HCT116 (cell line): ENCODE measurements around the gene BBS7. TPM values are rescaled to one million over a fixed set of nuclear protein-coding genes. Genes with fewer than 3 reads are reported as not detected.
A peak's percentile ranks its signal among the peaks of the same experiment; 100 is the strongest.

Experiments used
- ATAC-seq: fragments of 200-7000 bp; cut with Tn5 transposase; 2 replicates; pipeline ENCODE4 v1.9.1; 2020; ENCODE audit warnings: mild to moderate bottlenecking, moderate library complexity
- BruUV-seq: library from RNA; stranded (reverse); fragments of 400-500 nt; replicated peaks from 2 replicates; lab custom pipeline; 2021; lab: Mats Ljungman, UMichigan
- CTCF ChIA-PET: fragments of 300-600 bp; sonication (Branson Sonifier 250); formaldehyde crosslinking; loops from one replicate; lab custom pipeline; 2021; ENCODE audit warnings: antibody characterized with exemption; lab: Charles Lee
- POLR2A ChIA-PET: fragments of 300-600, 350-600 bp; sonication (Branson Sonifier 250); formaldehyde crosslinking; loops from one replicate; lab custom pipeline; 2021; ENCODE audit warnings: antibody characterized with exemption; lab: Charles Lee
- RAD21 ChIA-PET, 2 experiments: fragments of 300-600 bp; sonication (Branson Sonifier 250); formaldehyde crosslinking; loops; one replicate each; lab custom pipeline; 2023; ENCODE audit warnings: low total read pairs in 2 of 2; ENCODE audit not compliant: uncharacterized antibody in 2 of 2, unreplicated experiment in 2 of 2, low non-redundant PET in 1 of 2; lab: Charles Lee
- DNase-seq: peaks from one replicate; pipeline ENCODE4 v3.0.0-alpha.2; 2010; ENCODE audit warnings: low read depth, low spot score
- H2AFZ ChIP-seq: fragments of 200-600 bp; shearing (Covaris generic), sonication (generic); 2 replicates; pipeline ENCODE4 v1.6.1; 2017; ENCODE audit warnings: low read depth, mixed run types, mixed read lengths, antibody characterized with exemption, low read length; ENCODE audit not compliant: poor library complexity, severe bottlenecking
- H3K27ac ChIP-seq: 2 replicates; pipeline ENCODE4 v1.5.1; 2012; ENCODE audit warnings: low read depth, low read length
- H3K27me3 ChIP-seq: fragments of 200-600 bp; sonication (generic); 2 replicates; pipeline ENCODE4 v1.6.1; 2016; ENCODE audit warnings: mixed run types, low read length, mixed read lengths; ENCODE audit not compliant: insufficient read depth
- H3K36me3 ChIP-seq, 2 experiments: fragments of 200-500 bp in 1 of 2; fragments of 200-600 bp in 1 of 2; sonication (Bioruptor generic) in 1 of 2; sonication (generic) in 1 of 2; 2 replicates each; pipeline versions ENCODE4 v1.5.1 to v1.6.1; 2014 to 2016; ENCODE audit warnings: low read length in 2 of 2, inconsistent platforms in 1 of 2, mixed read lengths in 1 of 2, mixed run types in 1 of 2; ENCODE audit not compliant: insufficient read depth in 2 of 2, control insufficient read depth in 1 of 2
- H3K4me1 ChIP-seq, 2 experiments: fragments of 200-600 bp in 1 of 2; sonication (generic) in 1 of 2; 2 replicates each; pipeline versions ENCODE4 v1.5.1 to v1.6.1; 2012 to 2017; ENCODE audit warnings: low read length in 2 of 2, inconsistent platforms in 1 of 2, mild to moderate bottlenecking in 1 of 2, mixed read lengths in 1 of 2, mixed run types in 1 of 2, moderate library complexity in 1 of 2; ENCODE audit not compliant: insufficient read depth in 2 of 2, control insufficient read depth in 1 of 2
- H3K4me2 ChIP-seq: fragments of 200-600 bp; sonication (generic); 2 replicates; pipeline ENCODE4 v1.6.1; 2017; ENCODE audit warnings: mixed run types, low read length, mixed read lengths
- H3K4me3 ChIP-seq, 2 experiments: fragments of 200-600 bp in 1 of 2; sonication (generic) in 1 of 2; replicated peaks in 1 of 2; 2 replicates each; pipeline ENCODE4 v1.5.1; 2011 to 2016; ENCODE audit warnings: low read length in 2 of 2, control low read depth in 1 of 2, low read depth in 1 of 2, mild to moderate bottlenecking in 1 of 2, mixed read lengths in 1 of 2, mixed run types in 1 of 2
- H3K79me2 ChIP-seq: fragments of 200-600 bp; sonication (generic); 2 replicates; pipeline ENCODE4 v1.6.1; 2017; ENCODE audit warnings: mild to moderate bottlenecking, mixed run types, low read length, moderate library complexity, mixed read lengths; ENCODE audit not compliant: insufficient read depth
- H3K9ac ChIP-seq: fragments of 200-600 bp; sonication (generic); 2 replicates; pipeline ENCODE4 v1.6.1; 2016; ENCODE audit warnings: low read length, mixed read lengths
- H3K9me2 ChIP-seq: fragments of 200-600 bp; sonication (generic), shearing (Covaris generic); 2 replicates; pipeline ENCODE4 v1.6.1; 2017; ENCODE audit warnings: mixed run types, mild to moderate bottlenecking, moderate library complexity; ENCODE audit not compliant: insufficient read depth
- H3K9me3 ChIP-seq, 2 experiments: fragments of 200-500 bp in 1 of 2; fragments of 200-600 bp in 1 of 2; sonication (Bioruptor generic) in 1 of 2; sonication (generic) in 1 of 2; 2 replicates each; pipeline ENCODE4 v1.6.1; 2014 to 2017; ENCODE audit warnings: low read length in 2 of 2, mixed read lengths in 2 of 2, inconsistent platforms in 1 of 2, low read depth in 1 of 2, mild to moderate bottlenecking in 1 of 2, mixed run types in 1 of 2, moderate library complexity in 1 of 2; ENCODE audit not compliant: control insufficient read depth in 1 of 2, insufficient read depth in 1 of 2
- H4K20me1 ChIP-seq: fragments of 200-600 bp; sonication (generic), shearing (Covaris generic); 2 replicates; pipeline ENCODE4 v1.6.1; 2017; ENCODE audit warnings: mixed run types, mild to moderate bottlenecking, moderate library complexity; ENCODE audit not compliant: insufficient read depth
- CBX3 ChIP-seq: IDR thresholded peaks from 2 replicates; pipeline ENCODE4 v1.6.1; 2012; ENCODE audit warnings: low read depth
- EGR1 ChIP-seq: IDR thresholded peaks from 2 replicates; pipeline ENCODE4 v1.6.1; 2012; ENCODE audit warnings: low read depth
- FOSL1 ChIP-seq: IDR thresholded peaks from 2 replicates; pipeline ENCODE4 v1.6.1; 2012; ENCODE audit warnings: low read depth
- RAD21 ChIP-seq: IDR thresholded peaks from 2 replicates; pipeline ENCODE4 v1.6.1; 2012; ENCODE audit warnings: low read depth, mild to moderate bottlenecking
- SRF ChIP-seq: IDR thresholded peaks from 2 replicates; pipeline ENCODE4 v1.6.1; 2012; ENCODE audit warnings: low read depth
- TCF7L2 ChIP-seq: IDR thresholded peaks from 2 replicates; pipeline ENCODE4 v1.7.0; 2011; ENCODE audit warnings: borderline replicate concordance, inconsistent platforms; ENCODE audit not compliant: insufficient read depth, insufficient read length; ENCODE audit errors: extremely low read depth
- ZFX ChIP-seq: fragments of 450-650 bp; IDR thresholded peaks from 2 replicates; pipeline ENCODE4 v1.6.1; 2017
- ZNF274 ChIP-seq: fragments of 200-500 bp; sonication (Bioruptor generic); IDR thresholded peaks from 2 replicates; pipeline ENCODE4 v1.6.1; 2014; ENCODE audit warnings: mild to moderate bottlenecking, low read depth, low read length, inconsistent platforms
- intact Hi-C: fragments of 100-400 bp; cut with micrococcal nuclease; formaldehyde crosslinking; loops from 2 replicates; pipeline ENCODE4 v1.10.0; 2022
- total RNA-seq: library from RNA; stranded (reverse); gene quantifications from one replicate; pipeline ENCODE4 v1.2.1, GENCODE V29; 2021; ENCODE audit not compliant: unreplicated experiment
- TF ChIP-seq, protein P1 (sequence below): IDR thresholded peaks from 2 replicates; pipeline ENCODE4 v1.6.1; 2011; ENCODE audit warnings: mild to moderate bottlenecking, low read length, moderate library complexity; ENCODE audit not compliant: insufficient replicate concordance; ENCODE audit errors: extremely low read depth
- TF ChIP-seq, protein P2 (sequence below): IDR thresholded peaks from 2 replicates; pipeline ENCODE4 v1.6.1; 2012; ENCODE audit warnings: low read depth

The BBS7 gene
- total RNA-seq, 1 experiment from 2014 or later, result 22.9 TPM

GRCh38 chr4:121824950-121825349 lies 45.3 kb downstream of the BBS7 start (continued):
- TF ChIP-seq, protein P1, sequence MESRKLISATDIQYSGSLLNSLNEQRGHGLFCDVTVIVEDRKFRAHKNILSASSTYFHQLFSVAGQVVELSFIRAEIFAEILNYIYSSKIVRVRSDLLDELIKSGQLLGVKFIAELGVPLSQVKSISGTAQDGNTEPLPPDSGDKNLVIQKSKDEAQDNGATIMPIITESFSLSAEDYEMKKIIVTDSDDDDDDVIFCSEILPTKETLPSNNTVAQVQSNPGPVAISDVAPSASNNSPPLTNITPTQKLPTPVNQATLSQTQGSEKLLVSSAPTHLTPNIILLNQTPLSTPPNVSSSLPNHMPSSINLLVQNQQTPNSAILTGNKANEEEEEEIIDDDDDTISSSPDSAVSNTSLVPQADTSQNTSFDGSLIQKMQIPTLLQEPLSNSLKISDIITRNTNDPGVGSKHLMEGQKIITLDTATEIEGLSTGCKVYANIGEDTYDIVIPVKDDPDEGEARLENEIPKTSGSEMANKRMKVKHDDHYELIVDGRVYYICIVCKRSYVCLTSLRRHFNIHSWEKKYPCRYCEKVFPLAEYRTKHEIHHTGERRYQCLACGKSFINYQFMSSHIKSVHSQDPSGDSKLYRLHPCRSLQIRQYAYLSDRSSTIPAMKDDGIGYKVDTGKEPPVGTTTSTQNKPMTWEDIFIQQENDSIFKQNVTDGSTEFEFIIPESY, result no peak
- TF ChIP-seq FOSL1 (no peak), RAD21 (no peak), ZFX (no peak), SRF (no peak), EGR1 (no peak), TCF7L2 (no peak)
- TF ChIP-seq, protein P2, sequence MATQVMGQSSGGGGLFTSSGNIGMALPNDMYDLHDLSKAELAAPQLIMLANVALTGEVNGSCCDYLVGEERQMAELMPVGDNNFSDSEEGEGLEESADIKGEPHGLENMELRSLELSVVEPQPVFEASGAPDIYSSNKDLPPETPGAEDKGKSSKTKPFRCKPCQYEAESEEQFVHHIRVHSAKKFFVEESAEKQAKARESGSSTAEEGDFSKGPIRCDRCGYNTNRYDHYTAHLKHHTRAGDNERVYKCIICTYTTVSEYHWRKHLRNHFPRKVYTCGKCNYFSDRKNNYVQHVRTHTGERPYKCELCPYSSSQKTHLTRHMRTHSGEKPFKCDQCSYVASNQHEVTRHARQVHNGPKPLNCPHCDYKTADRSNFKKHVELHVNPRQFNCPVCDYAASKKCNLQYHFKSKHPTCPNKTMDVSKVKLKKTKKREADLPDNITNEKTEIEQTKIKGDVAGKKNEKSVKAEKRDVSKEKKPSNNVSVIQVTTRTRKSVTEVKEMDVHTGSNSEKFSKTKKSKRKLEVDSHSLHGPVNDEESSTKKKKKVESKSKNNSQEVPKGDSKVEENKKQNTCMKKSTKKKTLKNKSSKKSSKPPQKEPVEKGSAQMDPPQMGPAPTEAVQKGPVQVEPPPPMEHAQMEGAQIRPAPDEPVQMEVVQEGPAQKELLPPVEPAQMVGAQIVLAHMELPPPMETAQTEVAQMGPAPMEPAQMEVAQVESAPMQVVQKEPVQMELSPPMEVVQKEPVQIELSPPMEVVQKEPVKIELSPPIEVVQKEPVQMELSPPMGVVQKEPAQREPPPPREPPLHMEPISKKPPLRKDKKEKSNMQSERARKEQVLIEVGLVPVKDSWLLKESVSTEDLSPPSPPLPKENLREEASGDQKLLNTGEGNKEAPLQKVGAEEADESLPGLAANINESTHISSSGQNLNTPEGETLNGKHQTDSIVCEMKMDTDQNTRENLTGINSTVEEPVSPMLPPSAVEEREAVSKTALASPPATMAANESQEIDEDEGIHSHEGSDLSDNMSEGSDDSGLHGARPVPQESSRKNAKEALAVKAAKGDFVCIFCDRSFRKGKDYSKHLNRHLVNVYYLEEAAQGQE, result no peak

GRCh38 chr4:121824171-121824527 lies 46.1 kb downstream of the BBS7 start:
- intact Hi-C loops, result no loop called here
- peak overlapping the region; percentile 30; the same call in 1 of the 2 replicates for H3K27ac ChIP-seq
- peak overlapping the region; percentile 88 for H3K4me2 ChIP-seq
- ChIA-PET RAD21 (no interaction called here), CTCF (no interaction called here), POLR2A (no interaction called here)
- TF ChIP-seq ZNF274 (no peak), SRF (no peak), RAD21 (no peak), CBX3 (no peak)
- H4K20me1 ChIP-seq, result peaks cover 10% of the 10 kb centered on the region; the same call in 1 of the 2 replicates
- no peaks in the 10 kb centered on the region for H3K9me3 ChIP-seq
- H2AFZ ChIP-seq, result peak overlapping the region; percentile 84
- H3K27me3 ChIP-seq, result no peaks in the 10 kb centered on the region
- BruUV-seq, result TSS peak; percentile 97
- peaks cover 0 to 13% of the 10 kb centered on the region in 2 experiments; a peak in 2 of 4 replicates for H3K4me1 ChIP-seq
- DNase-seq (no peak), ATAC-seq (peak; percentile 1; the same call in 1 of the 2 replicates)
- H3K36me3 ChIP-seq, result peaks cover 19 to 20% of the 10 kb centered on the region in 2 experiments
- H3K4me3 ChIP-seq, result peak overlapping the region; percentile 94 to 98
- H3K79me2 ChIP-seq, result peaks cover 44% of the 10 kb centered on the region
- peak overlapping the region; percentile 98 for H3K9ac ChIP-seq
- H3K9me2 ChIP-seq, result no peaks in the 10 kb centered on the region
